Activated naive CD4-positive, alpha-beta T cell treated with anti-CD3 and anti-CD28 coated beads for 36 hours (primary cell): ENCODE measurements around the gene CACNG7. TPM values are rescaled to one million over a fixed set of nuclear protein-coding genes. Genes with fewer than 3 reads are reported as not detected.

Experiments used
- CTCF ChIA-PET: fragments of 350-600 bp; sonication (Branson Sonifier 250); formaldehyde crosslinking; loops from one replicate; lab custom pipeline; 2021; ENCODE audit warnings: antibody characterized with exemption; lab: Charles Lee
- DNase-seq: peaks from one replicate; pipeline ENCODE4 v3.0.0-alpha.2; 2020
- H3K27ac Mint-ChIP-seq: one replicate; pipeline ENCODE4 v1.8.0; 2021; ENCODE audit warnings: mild to moderate bottlenecking, mixed read lengths
- H3K27me3 Mint-ChIP-seq: one replicate; pipeline ENCODE4 v1.8.0; 2021; ENCODE audit warnings: low read depth, mixed read lengths
- H3K36me3 Mint-ChIP-seq: one replicate; pipeline ENCODE4 v1.8.0; 2021; ENCODE audit warnings: low read depth, mixed read lengths
- H3K4me1 Mint-ChIP-seq: one replicate; pipeline ENCODE4 v1.8.0; 2021; ENCODE audit warnings: low read depth, mixed read lengths
- H3K4me3 Mint-ChIP-seq: one replicate; pipeline ENCODE4 v1.8.0; 2021; ENCODE audit warnings: mild to moderate bottlenecking, moderate library complexity, mixed read lengths
- H3K9me3 Mint-ChIP-seq: one replicate; pipeline ENCODE4 v1.8.0; 2021; ENCODE audit warnings: mixed read lengths
- intact Hi-C: fragments of 100-400 bp; cut with micrococcal nuclease; formaldehyde crosslinking; loops from one replicate; pipeline ENCODE4 v1.15.1; 2023
- total RNA-seq, 2 experiments: library from RNA; stranded (reverse); gene quantifications; one replicate each; pipeline ENCODE4 v1.2.3, GENCODE V29; 2021

Gene CACNG7
- total RNA-seq, 2 experiments from 2014 or later: not detected

DNA sequence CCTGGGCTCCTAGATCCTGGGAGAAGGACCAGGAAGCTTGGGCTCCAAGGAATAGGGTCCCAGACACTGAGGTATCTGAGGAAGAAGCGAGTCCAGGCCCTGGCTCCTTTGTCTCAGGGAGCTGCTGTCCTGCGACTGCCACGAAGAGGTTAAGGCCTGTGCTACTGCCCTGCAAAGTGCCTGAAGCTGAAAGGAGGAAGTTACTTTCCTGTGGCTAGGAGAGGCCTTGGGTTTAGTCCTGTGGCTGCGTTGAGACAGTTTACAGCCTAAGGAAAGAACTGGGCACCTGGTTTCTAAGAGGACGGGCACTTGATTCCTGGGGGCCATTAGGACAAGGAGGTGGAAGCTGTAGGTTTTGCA, 38.6 kb upstream of the CACNG7 start:
- Mint-ChIP-seq H3K4me3 (peak overlapping the region; percentile 56), H3K4me1 (peaks cover 62% of the 10 kb centered on the region), H3K27me3 (no peaks in the 10 kb centered on the region), H3K9me3 (no peaks in the 10 kb centered on the region), H3K36me3 (peaks cover 13% of the 10 kb centered on the region), H3K27ac (peak overlapping the region; percentile 65)
- intact Hi-C loops: no loop called here
- CTCF ChIA-PET: interaction anchor here (1.3 kb wide), 1 partner anchor 11 kb away, joined by 3 read pairs; the partner anchor contains the start of gene PRKCG
- no peak for DNase-seq

DNA sequence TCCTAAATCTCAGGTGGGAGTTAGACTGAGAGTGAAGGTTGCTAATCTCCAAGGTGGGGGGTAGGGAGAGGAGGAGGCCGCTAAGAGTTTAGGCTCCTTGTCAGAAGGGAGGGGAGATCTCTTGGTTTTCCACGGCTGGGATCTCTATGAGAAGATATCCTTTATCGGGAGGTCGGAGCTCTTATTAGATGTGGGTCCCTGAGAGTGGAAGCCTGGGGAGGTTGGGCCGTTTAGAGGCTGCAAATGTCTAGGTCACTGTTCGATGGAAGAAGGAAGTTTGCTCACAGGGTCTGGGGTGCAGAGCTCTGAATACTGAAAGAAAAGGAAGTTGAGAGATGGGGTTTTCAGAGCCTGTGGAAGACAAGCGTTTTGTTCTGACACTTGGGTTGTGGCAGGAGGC, 37.6 kb upstream of the CACNG7 start:
- no peak for DNase-seq
- H3K27ac Mint-ChIP-seq: peak overlapping the region; percentile 43
- H3K36me3 Mint-ChIP-seq: peaks cover 13% of the 10 kb centered on the region
- H3K4me3 Mint-ChIP-seq: no peak overlapping the region
- H3K9me3 Mint-ChIP-seq: no peaks in the 10 kb centered on the region
- intact Hi-C loops: no loop called here
- CTCF ChIA-PET: interaction anchor here (0.8 to 0.9 kb wide), 2 partner anchors 18 to 28 kb away, joined by 4 to 5 read pairs; no protein-coding TSS in a partner anchor
- H3K4me1 Mint-ChIP-seq: peaks cover 63% of the 10 kb centered on the region
- no peaks in the 10 kb centered on the region for H3K27me3 Mint-ChIP-seq

- no peak overlapping the region for H3K4me3 Mint-ChIP-seq
- intact Hi-C loops: no loop called here
- no peaks in the 10 kb centered on the region for H3K9me3 Mint-ChIP-seq
- no peaks in the 10 kb centered on the region for H3K27me3 Mint-ChIP-seq
- H3K36me3 Mint-ChIP-seq: peaks cover 13% of the 10 kb centered on the region
- H3K27ac Mint-ChIP-seq: peak overlapping the region; percentile 37
- CTCF ChIA-PET: no interaction called here
- no peak for DNase-seq
- H3K4me1 Mint-ChIP-seq: peaks cover 67% of the 10 kb centered on the region
These were observed 36.3 kb upstream of the CACNG7 start for GRCh38 chr19:53872762-53873161.

DNA sequence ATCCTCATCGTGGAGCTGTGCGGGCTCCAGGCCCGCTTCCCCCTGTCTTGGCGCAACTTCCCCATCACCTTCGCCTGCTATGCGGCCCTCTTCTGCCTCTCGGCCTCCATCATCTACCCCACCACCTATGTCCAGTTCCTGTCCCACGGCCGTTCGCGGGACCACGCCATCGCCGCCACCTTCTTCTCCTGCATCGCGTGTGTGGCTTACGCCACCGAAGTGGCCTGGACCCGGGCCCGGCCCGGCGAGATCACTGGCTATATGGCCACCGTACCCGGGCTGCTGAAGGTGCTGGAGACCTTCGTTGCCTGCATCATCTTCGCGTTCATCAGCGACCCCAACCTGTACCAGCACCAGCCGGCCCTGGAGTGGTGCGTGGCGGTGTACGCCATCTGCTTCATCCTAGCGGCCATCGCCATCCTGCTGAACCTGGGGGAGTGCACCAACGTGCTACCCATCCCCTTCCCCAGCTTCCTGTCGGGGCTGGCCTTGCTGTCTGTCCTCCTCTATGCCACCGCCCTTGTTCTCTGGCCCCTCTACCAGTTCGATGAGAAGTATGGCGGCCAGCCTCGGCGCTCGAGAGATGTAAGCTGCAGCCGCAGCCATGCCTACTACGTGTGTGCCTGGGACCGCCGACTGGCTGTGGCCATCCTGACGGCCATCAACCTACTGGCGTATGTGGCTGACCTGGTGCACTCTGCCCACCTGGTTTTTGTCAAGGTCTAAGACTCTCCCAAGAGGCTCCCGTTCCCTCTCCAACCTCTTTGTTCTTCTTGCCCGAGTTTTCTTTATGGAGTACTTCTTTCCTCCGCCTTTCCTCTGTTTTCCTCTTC, 35.1 kb upstream of the CACNG7 start:
- CTCF ChIA-PET: no interaction called here
- Mint-ChIP-seq H3K9me3 (no peaks in the 10 kb centered on the region), H3K27ac (peak overlapping the region; percentile 62), H3K36me3 (peaks cover 13% of the 10 kb centered on the region), H3K27me3 (no peaks in the 10 kb centered on the region), H3K4me3 (no peak overlapping the region), H3K4me1 (peaks cover 70% of the 10 kb centered on the region)
- no peak for DNase-seq
- intact Hi-C loops: no loop called here

DNA sequence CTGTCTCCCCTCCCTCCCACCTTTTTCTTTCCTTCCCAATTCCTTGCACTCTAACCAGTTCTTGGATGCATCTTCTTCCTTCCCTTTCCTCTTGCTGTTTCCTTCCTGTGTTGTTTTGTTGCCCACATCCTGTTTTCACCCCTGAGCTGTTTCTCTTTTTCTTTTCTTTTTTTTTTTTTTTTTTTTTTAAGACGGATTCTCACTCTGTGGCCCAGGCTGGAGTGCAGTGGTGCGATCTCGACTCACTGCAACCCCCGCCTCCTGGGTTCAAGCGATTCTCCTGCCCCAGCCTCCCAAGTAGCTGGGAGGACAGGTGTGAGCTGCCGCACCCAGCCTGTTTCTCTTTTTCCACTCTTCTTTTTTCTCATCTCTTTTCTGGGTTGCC, 34.5 kb upstream of the CACNG7 start:
- H3K4me3 Mint-ChIP-seq: peak overlapping the region; percentile 23
- DNase-seq: no peak
- H3K36me3 Mint-ChIP-seq: peaks cover 13% of the 10 kb centered on the region
- H3K27me3 Mint-ChIP-seq: no peaks in the 10 kb centered on the region
- intact Hi-C loops: no loop called here
- H3K9me3 Mint-ChIP-seq: no peaks in the 10 kb centered on the region
- peaks cover 71% of the 10 kb centered on the region for H3K4me1 Mint-ChIP-seq
- peak overlapping the region; percentile 62 for H3K27ac Mint-ChIP-seq
- CTCF ChIA-PET: no interaction called here

GRCh38 chr19:53875602-53876325, 33.3 kb upstream of the CACNG7 start:
- Mint-ChIP-seq H3K4me3 (no peak overlapping the region), H3K27ac (peak overlapping the region; percentile 43), H3K4me1 (peaks cover 65% of the 10 kb centered on the region), H3K27me3 (no peaks in the 10 kb centered on the region), H3K9me3 (no peaks in the 10 kb centered on the region), H3K36me3 (peaks cover 13% of the 10 kb centered on the region)
- CTCF ChIA-PET: interaction anchor here (1.1 kb wide), 1 partner anchor 32 kb away, joined by 3 read pairs; no protein-coding TSS in a partner anchor
- DNase-seq: no peak
- intact Hi-C loops: no loop called here

DNA sequence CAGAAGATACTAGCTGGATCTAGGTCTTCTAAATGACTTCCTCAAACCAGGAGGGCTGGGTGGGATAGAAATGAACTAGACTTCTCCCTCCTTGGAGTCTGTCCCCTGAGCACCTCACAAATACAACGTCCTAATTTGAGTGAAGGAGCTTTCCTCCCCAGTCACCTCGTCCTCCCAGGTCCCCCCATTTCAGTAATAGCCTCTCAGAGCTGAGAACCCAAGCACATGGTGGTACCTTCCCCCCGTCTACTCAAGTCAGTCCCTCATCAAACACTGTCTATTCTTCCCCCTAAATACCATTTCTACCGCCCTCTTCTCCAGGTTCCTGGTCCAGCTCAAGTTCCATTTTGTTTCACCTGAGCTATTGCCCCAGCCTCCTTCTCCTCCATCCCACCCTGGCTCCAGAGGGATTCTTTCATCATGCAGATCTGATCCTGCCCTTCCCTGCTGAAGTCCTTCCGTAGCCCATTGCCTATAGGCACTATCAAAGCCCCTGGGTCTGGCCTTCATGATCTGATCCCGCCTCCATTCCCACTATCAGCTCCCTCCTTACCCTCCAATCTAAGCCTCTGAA, 32.3 kb upstream of the CACNG7 start:
- Mint-ChIP-seq H3K27me3 (no peaks in the 10 kb centered on the region), H3K9me3 (no peaks in the 10 kb centered on the region), H3K4me1 (peaks cover 58% of the 10 kb centered on the region), H3K4me3 (no peak overlapping the region), H3K27ac (peak overlapping the region; percentile 59), H3K36me3 (peaks cover 13% of the 10 kb centered on the region)
- DNase-seq: no peak
- CTCF ChIA-PET: interaction anchor here (0.9 to 1.4 kb wide), 3 partner anchors 9 to 36 kb away, joined by 3 to 4 read pairs (median 3); partner anchors contain the start of gene MYADM
- intact Hi-C loops: loop anchor here (1.0 kb wide), 1 partner anchor 7 kb away; no protein-coding TSS in a partner anchor

- peaks cover 13% of the 10 kb centered on the region for H3K36me3 Mint-ChIP-seq
- peak; percentile 66 for DNase-seq
- peak overlapping the region; percentile 59 for H3K27ac Mint-ChIP-seq
- CTCF ChIA-PET: interaction anchor here (0.9 to 1.4 kb wide), 2 partner anchors 10 to 35 kb away, joined by 3 to 4 read pairs; partner anchors contain the start of gene MYADM
- H3K9me3 Mint-ChIP-seq: no peaks in the 10 kb centered on the region
- no peaks in the 10 kb centered on the region for H3K27me3 Mint-ChIP-seq
- peaks cover 58% of the 10 kb centered on the region for H3K4me1 Mint-ChIP-seq
- H3K4me3 Mint-ChIP-seq: peak overlapping the region; percentile 17
- intact Hi-C loops: loop anchor here (1.0 kb wide), 1 partner anchor 8 kb away; no protein-coding TSS in a partner anchor
These were observed 31.7 kb upstream of the CACNG7 start for GRCh38 chr19:53877361-53877766.

DNA sequence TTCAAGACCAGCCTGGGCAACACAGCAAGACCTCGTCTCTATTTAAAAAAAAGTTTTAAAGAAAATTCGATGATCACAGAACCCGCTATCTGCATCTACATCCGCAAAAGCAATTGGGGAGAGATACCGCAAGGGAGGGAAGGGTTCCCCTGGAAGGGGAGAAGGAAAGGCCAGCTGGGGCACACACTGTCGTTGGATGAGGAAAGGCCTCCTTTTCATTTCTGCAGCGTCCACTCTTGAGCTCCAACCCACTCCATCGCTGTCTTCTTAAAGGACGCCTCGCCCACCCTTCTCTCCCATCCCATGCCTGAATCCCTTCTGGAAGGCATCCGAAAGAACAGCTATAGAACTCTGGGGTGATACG, 30.3 kb upstream of the CACNG7 start:
- intact Hi-C loops: no loop called here
- H3K4me1 Mint-ChIP-seq: peaks cover 52% of the 10 kb centered on the region
- CTCF ChIA-PET: no interaction called here
- peaks cover 9% of the 10 kb centered on the region for H3K36me3 Mint-ChIP-seq
- peaks cover 8% of the 10 kb centered on the region for H3K27me3 Mint-ChIP-seq
- no peak overlapping the region for H3K4me3 Mint-ChIP-seq
- DNase-seq: no peak
- H3K9me3 Mint-ChIP-seq: no peaks in the 10 kb centered on the region
- peak overlapping the region; percentile 14 for H3K27ac Mint-ChIP-seq

DNA sequence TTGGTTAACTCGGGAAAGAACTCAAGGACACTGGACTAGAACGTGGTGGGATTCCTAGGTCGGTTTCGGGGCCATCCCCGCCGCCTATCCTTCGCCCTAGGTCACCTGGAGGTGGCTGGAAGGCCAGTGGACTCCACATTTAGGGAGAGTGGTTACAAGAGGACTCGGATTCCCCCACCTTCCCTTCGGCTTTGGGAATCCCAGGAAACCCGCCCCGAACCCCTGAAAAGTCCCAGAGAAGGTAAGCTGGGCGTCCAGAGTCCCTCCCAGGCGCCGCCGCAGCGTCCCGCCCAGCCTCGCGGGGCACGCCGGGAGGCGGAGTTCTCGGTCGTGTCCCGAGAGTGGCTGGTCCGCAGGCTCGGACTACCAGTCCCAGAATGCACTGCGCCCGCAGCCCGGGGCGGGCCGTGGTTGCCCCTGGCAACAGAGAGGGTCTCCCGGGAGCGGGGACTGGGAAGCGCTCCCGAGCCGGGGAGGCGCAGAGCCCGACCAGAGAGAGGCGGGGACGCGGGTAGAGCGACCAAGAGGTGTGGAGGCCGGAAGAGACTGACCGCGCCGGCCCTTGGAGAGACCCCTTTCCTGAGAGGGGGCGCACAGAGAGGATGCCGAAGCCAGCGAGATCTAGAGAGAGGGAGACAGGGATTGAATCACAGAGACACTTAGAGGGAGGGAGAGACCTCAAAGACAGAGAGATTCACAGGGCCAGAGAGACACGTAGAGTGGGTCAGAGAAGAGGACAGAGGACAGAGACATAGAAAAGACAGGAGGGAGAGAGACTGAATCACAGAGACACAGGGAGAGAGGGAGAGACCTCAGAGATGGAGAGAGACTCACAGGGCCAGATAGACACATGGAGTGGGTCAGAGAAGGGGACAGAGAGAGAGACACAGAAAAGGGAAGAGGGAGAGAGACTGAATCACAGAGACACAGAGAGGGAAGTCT, 29.7 kb upstream of the CACNG7 start:
- Mint-ChIP-seq H3K4me1 (peaks cover 47% of the 10 kb centered on the region), H3K4me3 (no peak overlapping the region), H3K9me3 (no peaks in the 10 kb centered on the region), H3K27me3 (peaks cover 12% of the 10 kb centered on the region), H3K36me3 (peaks cover 3% of the 10 kb centered on the region), H3K27ac (peak overlapping the region; percentile 14)
- DNase-seq: peak; percentile 85
- CTCF ChIA-PET: no interaction called here
- intact Hi-C loops: loop anchor here (2.0 to 5.0 kb wide), 2 partner anchors 13 to 682 kb away; partner anchors contain the start of gene MYADM

DNA sequence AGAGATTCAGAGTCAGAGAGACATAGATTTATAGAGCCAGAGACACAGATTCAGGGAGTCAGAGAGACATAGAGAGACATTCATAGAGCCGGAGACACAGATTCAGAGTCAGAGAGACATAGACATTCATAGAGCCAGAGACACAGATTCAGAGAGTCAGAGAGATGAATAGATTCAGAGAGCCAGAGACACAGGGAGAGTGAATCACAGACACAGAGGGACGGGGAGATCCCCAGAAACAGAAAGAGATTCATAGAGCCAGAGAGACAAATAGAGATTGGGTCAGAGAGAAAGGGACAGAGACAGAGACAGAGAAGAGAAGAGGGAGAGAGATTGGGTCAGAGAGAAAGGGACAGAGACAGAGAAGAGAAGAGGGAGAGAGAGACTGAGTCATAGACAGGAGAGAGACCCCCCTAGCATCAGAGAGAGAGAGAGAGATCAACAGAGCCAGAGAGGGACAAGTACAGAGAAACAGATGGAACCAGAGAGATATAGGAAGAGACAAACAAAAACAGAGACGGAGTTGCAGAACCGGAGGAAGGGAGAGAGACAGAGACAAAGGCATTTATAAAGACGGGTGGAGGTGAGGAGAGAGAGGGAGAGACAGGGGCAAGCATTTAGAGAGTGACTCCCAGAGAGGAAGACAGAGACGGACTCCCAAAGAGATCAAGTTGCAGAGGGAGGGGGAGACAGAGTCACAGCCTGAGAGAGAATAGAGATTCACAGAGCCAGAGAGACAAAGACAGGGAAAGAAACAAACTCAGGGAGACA, 28.2 kb upstream of the CACNG7 start:
- no peak for DNase-seq
- peaks cover 35% of the 10 kb centered on the region for H3K4me1 Mint-ChIP-seq
- no peak overlapping the region for H3K27ac Mint-ChIP-seq
- intact Hi-C loops: loop anchor here (2.0 to 5.0 kb wide), 2 partner anchors 14 to 684 kb away; partner anchors contain the start of gene MYADM
- CTCF ChIA-PET: interaction anchor here (1.1 to 1.6 kb wide), 4 partner anchors 10 to 143 kb away, joined by 3 to 10 read pairs (median 3); partner anchors contain the start of gene MYADM
- no peaks in the 10 kb centered on the region for H3K36me3 Mint-ChIP-seq
- H3K27me3 Mint-ChIP-seq: peaks cover 17% of the 10 kb centered on the region
- no peaks in the 10 kb centered on the region for H3K9me3 Mint-ChIP-seq
- H3K4me3 Mint-ChIP-seq: no peak overlapping the region
